Esophagus squamous epithelium (tissue), 4 donors: ENCODE measurements around the gene IMMP2L.
"Not testable (repeated sequence)": the region's sequence is repeated elsewhere in the genome, so short reads cannot be mapped to it uniquely, and the experiment has no call there.

ENCODE experiments used
- CTCF ChIP-seq, 6 experiments: fragments of 450-650 bp in 4 of 6; fragments of 200-600 bp in 2 of 6; sonication (generic) in 2 of 6; IDR thresholded peaks; one replicate each; pipeline ENCODE4 v1.5.1; 2016 to 2019; ENCODE audit warnings: antibody characterized with exemption in 6 of 6, mild to moderate bottlenecking in 4 of 6, moderate library complexity in 4 of 6
- POLR2A ChIP-seq, 4 donors: fragments of 450-650 bp; IDR thresholded peaks; one replicate each; pipeline ENCODE4 v1.6.1; 2017; ENCODE audit warnings: antibody characterized with exemption in 4 of 4, mild to moderate bottlenecking in 4 of 4, moderate library complexity in 3 of 4

DNA sequence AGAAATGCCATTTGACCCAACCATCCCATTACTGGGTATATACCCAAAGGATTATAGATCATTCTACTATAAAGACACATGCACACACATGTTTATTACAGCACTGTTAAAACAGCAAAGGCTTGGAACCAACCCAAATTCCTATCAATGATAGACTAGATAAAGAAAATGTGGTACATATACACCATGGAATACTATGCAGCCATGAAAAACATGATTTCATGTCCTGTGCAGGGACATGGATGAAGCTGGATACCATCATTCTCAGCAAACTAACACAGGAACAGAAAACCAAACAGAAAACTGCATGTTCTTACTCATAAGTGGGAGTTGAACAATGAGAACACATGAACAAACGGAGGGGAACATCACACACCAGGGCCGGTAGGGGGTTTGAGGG lies 625.6 kb downstream of the IMMP2L start:
- not testable (repeated sequence) for TF ChIP-seq CTCF, POLR2A (IDR thresholded peaks at IDR 0.05)
